Colonic mucosa (tissue), 4 donors: ENCODE data around the gene LAGE3. TPM values are rescaled to one million over a fixed set of nuclear protein-coding genes. Genes with fewer than 3 reads are reported as not detected.
A peak's percentile ranks its signal among the peaks of the same experiment; 100 is the strongest.

Experiments
- DNase-seq: peaks from one replicate; pipeline ENCODE4 v3.0.0-alpha.2; 2020
- H3K27ac ChIP-seq: fragments of 200-600 bp; one replicate; pipeline ENCODE4 v1.8.0; 2021
- H3K27me3 ChIP-seq: fragments of 200-600 bp; one replicate; pipeline ENCODE4 v1.8.0; 2021
- H3K36me3 ChIP-seq: fragments of 200-600 bp; one replicate; pipeline ENCODE4 v1.8.0; 2021
- H3K4me1 ChIP-seq: fragments of 200-600 bp; one replicate; pipeline ENCODE4 v1.8.0; 2021; ENCODE audit warnings: mild to moderate bottlenecking
- H3K4me3 ChIP-seq: fragments of 200-600 bp; one replicate; pipeline ENCODE4 v1.8.0; 2021
- H3K9ac ChIP-seq, 2 donors: one replicate each; pipeline ENCODE4 v1.7.0; 2013; ENCODE audit warnings: control low read depth in 2 of 2, low read depth in 2 of 2, low read length in 2 of 2
- H3K9me3 ChIP-seq: fragments of 200-600 bp; one replicate; pipeline ENCODE4 v1.8.0; 2021
- intact Hi-C: fragments of 100-400 bp; cut with DNase I; formaldehyde crosslinking; loops from one replicate; pipeline ENCODE4 v1.14.1; 2022
- total RNA-seq, 2 donors: library from RNA; stranded (reverse); fragmentation: NEBNext Ultra II Directional in 1 of 2; extraction: Animal tissue kit (Norgen Biotek cat#: 25700) in 1 of 2; gene quantifications; one replicate each; pipeline ENCODE4 v1.2.1, GENCODE V29; 2021
- TF ChIP-seq, protein P1 (sequence below): fragments of 200-600 bp; IDR thresholded peaks from one replicate; pipeline ENCODE4 v1.8.0; 2022; ENCODE audit warnings: antibody characterized with exemption, mild to moderate bottlenecking
- donor health status: healthy.
- donor health status: DM: no; HTN: no; CAD: no.
- donor health status: DM: no; HTN: no; CAD: no.

LAGE3 gene
- total RNA-seq, 2 donors from 2014 or later = 10.0 to 35.3 TPM

DNA sequence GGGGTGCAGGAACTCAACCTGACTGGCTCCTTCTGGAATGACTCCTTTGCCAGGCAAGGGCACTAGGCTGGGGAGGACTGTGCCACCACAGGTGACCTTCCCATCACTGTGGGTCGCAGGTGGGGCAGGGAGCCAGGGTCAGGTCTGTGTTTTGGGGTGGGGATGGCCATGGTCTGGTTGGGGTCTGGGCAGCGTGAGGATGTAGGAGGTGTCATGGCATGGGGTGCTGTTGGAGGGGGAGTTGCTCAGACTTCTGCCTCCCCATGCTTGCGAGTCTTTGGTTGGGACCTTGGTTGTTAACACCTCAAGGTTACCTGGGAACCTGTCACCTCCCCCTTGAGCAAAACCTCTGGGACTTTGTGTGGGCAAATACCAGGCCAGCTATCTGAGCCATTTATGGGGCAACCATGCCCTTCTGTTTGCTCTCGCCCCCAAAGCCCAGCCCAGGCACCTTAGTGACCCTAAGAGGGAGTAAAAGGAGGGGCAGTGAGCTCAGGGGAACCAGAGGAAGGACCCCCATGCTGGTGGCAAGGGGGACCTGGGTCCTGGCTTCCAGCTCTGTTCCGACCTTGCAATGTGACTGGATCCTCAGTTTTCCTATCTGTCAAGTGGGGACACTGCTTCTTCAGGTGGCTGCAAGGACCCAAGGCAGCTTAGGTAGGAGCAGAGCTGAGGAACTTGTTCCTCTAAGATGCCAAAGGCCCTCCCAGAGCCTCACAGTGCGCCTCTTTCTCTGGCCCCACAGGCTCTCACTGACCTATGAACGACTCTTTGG, 44.5 kb downstream of the LAGE3 start:
- H3K4me3 ChIP-seq = no peak overlapping the region
- no peaks in the 10 kb centered on the region for H3K9me3 ChIP-seq
- H3K4me1 ChIP-seq = no peaks in the 10 kb centered on the region
- H3K9ac ChIP-seq = no peak overlapping the region
- no peak overlapping the region for H3K27ac ChIP-seq
- intact Hi-C loops = no loop called here
- TF ChIP-seq, protein P1, sequence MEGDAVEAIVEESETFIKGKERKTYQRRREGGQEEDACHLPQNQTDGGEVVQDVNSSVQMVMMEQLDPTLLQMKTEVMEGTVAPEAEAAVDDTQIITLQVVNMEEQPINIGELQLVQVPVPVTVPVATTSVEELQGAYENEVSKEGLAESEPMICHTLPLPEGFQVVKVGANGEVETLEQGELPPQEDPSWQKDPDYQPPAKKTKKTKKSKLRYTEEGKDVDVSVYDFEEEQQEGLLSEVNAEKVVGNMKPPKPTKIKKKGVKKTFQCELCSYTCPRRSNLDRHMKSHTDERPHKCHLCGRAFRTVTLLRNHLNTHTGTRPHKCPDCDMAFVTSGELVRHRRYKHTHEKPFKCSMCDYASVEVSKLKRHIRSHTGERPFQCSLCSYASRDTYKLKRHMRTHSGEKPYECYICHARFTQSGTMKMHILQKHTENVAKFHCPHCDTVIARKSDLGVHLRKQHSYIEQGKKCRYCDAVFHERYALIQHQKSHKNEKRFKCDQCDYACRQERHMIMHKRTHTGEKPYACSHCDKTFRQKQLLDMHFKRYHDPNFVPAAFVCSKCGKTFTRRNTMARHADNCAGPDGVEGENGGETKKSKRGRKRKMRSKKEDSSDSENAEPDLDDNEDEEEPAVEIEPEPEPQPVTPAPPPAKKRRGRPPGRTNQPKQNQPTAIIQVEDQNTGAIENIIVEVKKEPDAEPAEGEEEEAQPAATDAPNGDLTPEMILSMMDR = no peak
- H3K27me3 ChIP-seq = no peaks in the 10 kb centered on the region
- no peak for DNase-seq
- H3K36me3 ChIP-seq = no peaks in the 10 kb centered on the region

DNA sequence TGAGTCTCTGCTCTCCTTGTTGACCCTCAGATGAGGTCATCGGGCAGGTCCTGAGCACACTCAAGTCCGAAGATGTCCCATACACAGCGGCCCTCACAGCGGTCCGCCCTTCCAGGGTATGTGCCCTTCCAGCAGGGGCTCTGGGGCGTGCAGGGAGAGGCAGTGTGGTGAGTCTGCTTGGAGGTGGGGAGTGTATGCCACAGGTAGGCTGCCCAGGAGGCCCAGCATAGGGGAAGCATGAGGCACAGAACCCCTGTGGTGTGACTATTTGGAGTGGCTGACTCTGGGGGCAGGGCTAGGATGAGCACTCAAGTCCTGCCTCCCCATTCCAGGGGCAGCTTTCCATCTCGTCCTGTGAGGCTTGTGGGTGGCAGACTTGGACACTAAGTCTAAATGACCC, 45.5 kb downstream of the LAGE3 start:
- H3K9ac ChIP-seq = no peak overlapping the region
- no peaks in the 10 kb centered on the region for H3K4me1 ChIP-seq
- no peak for DNase-seq
- H3K27me3 ChIP-seq = no peaks in the 10 kb centered on the region
- TF ChIP-seq, protein P1 = no peak
- no peaks in the 10 kb centered on the region for H3K36me3 ChIP-seq
- H3K4me3 ChIP-seq = no peak overlapping the region
- intact Hi-C loops = no loop called here
- no peaks in the 10 kb centered on the region for H3K9me3 ChIP-seq
- H3K27ac ChIP-seq = no peak overlapping the region

DNA sequence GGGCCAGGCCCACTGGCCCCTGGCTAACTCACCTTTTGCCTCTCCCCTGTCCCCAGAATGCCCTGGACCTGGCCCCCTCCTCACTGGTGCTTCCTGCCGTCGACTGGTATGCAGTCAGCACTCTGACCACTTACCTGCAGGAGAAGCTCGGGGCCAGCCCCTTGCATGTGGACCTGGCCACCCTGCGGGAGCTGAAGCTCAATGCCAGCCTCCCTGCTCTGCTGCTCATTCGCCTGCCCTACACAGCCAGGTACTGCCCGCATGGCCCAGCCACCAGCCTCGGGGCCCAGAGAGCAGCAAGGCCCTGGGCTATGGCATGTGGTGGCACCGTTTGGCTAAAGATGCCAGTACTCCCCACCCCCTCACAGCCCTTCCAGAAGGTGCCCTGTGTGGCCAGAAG, 46.9 kb downstream of the LAGE3 start:
- no peaks in the 10 kb centered on the region for H3K9me3 ChIP-seq
- no peaks in the 10 kb centered on the region for H3K36me3 ChIP-seq
- H3K27ac ChIP-seq = no peak overlapping the region
- H3K9ac ChIP-seq = no peak overlapping the region
- no peak overlapping the region for H3K4me3 ChIP-seq
- TF ChIP-seq, protein P1 = no peak
- no peaks in the 10 kb centered on the region for H3K27me3 ChIP-seq
- intact Hi-C loops = no loop called here
- no peaks in the 10 kb centered on the region for H3K4me1 ChIP-seq
- no peak for DNase-seq

DNA sequence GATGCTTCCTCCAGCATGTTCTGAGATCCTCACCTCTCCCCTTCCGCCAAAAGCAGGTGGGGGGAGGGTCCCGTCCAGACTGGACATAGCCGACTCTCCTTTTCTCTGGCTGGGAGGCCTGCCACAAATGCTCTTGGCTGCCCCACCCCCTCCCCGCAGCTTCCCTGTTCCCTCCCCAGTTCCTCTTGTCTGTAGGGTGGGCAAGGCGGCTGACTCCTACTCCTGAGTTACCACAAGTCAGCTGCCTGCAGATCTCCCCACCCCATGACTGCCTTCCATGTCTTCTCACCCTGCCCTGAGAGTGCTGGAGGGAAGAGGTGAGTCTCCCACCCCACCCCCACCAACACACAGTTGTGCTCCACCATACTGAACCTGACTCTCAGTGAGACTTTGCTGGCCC, 47.7 kb downstream of the LAGE3 start:
- TF ChIP-seq, protein P1 = no peak
- Histone ChIP-seq H3K4me3 (no peak overlapping the region), H3K4me1 (no peaks in the 10 kb centered on the region), H3K9me3 (no peaks in the 10 kb centered on the region), H3K36me3 (no peaks in the 10 kb centered on the region), H3K27me3 (no peaks in the 10 kb centered on the region), H3K27ac (no peak overlapping the region), H3K9ac (no peak overlapping the region)
- intact Hi-C loops = no loop called here
- no peak for DNase-seq

DNA sequence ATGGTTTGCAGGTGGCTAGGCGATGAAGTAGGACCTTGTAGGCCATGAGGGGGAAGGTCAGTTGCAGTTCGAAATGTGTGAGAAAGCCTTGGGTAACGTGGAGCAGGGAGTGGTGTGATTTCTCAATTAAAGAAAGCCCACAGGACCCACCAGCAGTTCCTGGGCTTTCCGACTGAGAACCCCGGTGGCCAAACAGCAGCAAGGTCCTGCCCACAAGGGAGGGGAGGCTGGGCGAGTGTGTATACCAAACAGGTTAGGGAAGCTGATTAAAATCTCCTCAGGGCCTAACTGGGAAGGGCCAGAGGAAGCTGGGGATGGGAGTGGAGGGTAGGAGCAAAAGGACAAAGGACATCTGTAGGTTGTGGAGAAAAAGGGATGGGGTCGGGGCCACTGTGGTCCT, 48.2 kb downstream of the LAGE3 start:
- Histone ChIP-seq H3K9me3 (no peaks in the 10 kb centered on the region), H3K27ac (peak overlapping the region; percentile 27), H3K9ac (no peak overlapping the region), H3K4me3 (no peak overlapping the region), H3K4me1 (no peaks in the 10 kb centered on the region), H3K27me3 (no peaks in the 10 kb centered on the region), H3K36me3 (no peaks in the 10 kb centered on the region)
- no peak for DNase-seq
- TF ChIP-seq, protein P1 = no peak
- intact Hi-C loops = no loop called here
